HG02571 (cell line): Measurements from ENCODE around the gene PDE1A.
"Not testable (repeated sequence)": the region's sequence is repeated elsewhere in the genome, so short reads cannot be mapped to it uniquely, and the experiment has no call there.

Experiments
- ATAC-seq: cut with Tn5 transposase; IDR thresholded peaks from one replicate; pipeline ENCODE4 v1.9.1; 2021; ENCODE audit warnings: mild to moderate bottlenecking, moderate library complexity; ENCODE audit not compliant: unreplicated experiment

Gene PDE1A

GRCh38 chr2:182281276-182281675 is 145.6 kb downstream of the PDE1A start:
- no peak for ATAC-seq

- no peak for ATAC-seq
Observed at GRCh38 chr2:182280118-182280517, 146.7 kb downstream of the PDE1A start.

- ATAC-seq = not testable (repeated sequence)
Observed at GRCh38 chr2:182276662-182277061, 150.2 kb downstream of the PDE1A start.

GRCh38 chr2:182267971-182268370 is 158.9 kb downstream of the PDE1A start:
- ATAC-seq = no peak

- no peak for ATAC-seq
Observed at GRCh38 chr2:182266909-182267308, 159.9 kb downstream of the PDE1A start.

- ATAC-seq = no peak
Observed at GRCh38 chr2:182265718-182266117, 161.1 kb downstream of the PDE1A start.

GRCh38 chr2:182261860-182262387 is 164.9 kb downstream of the PDE1A start:
- ATAC-seq = no peak

- ATAC-seq = no peak
Observed at GRCh38 chr2:182259629-182260150, 167.1 kb downstream of the PDE1A start.

- ATAC-seq = no peak
Observed at GRCh38 chr2:182252534-182252933, 174.3 kb downstream of the PDE1A start.

- ATAC-seq = no peak
Observed at GRCh38 chr2:182248898-182249297, 177.9 kb downstream of the PDE1A start.

- ATAC-seq = no peak
Observed at GRCh38 chr2:182248362-182248761, 178.5 kb downstream of the PDE1A start.

GRCh38 chr2:182247831-182248230 is 179.0 kb downstream of the PDE1A start:
- ATAC-seq = no peak

- ATAC-seq = no peak
Observed at GRCh38 chr2:182245963-182246362, 180.9 kb downstream of the PDE1A start.

GRCh38 chr2:182242609-182243008 is 184.2 kb downstream of the PDE1A start:
- ATAC-seq = no peak

GRCh38 chr2:182241936-182242335 is 184.9 kb downstream of the PDE1A start:
- ATAC-seq = no peak

- peak; percentile 100 for ATAC-seq
Observed at GRCh38 chr2:182240862-182241371, 185.9 kb downstream of the PDE1A start.

- ATAC-seq = no peak
Observed at GRCh38 chr2:182230561-182230960, 196.3 kb downstream of the PDE1A start.

GRCh38 chr2:182229297-182229696 is 197.5 kb downstream of the PDE1A start:
- no peak for ATAC-seq

GRCh38 chr2:182228741-182229140 is 198.1 kb downstream of the PDE1A start:
- ATAC-seq = no peak

- no peak for ATAC-seq
Observed at GRCh38 chr2:182228073-182228473, 198.8 kb downstream of the PDE1A start.

GRCh38 chr2:182226807-182227206 is 200.0 kb downstream of the PDE1A start:
- no peak for ATAC-seq

GRCh38 chr2:182224669-182225068 is 202.2 kb downstream of the PDE1A start:
- no peak for ATAC-seq

- ATAC-seq = no peak
Observed at GRCh38 chr2:182220998-182221397, 205.8 kb downstream of the PDE1A start.
